Measurements from ENCODE around the gene SLC35G2. TPM values are rescaled to one million over a fixed set of nuclear protein-coding genes. Genes with fewer than 3 reads are reported as not detected.
"Not testable (repeated sequence)": the region's sequence is repeated elsewhere in the genome, so short reads cannot be mapped to it uniquely, and the experiment has no call there.

The SLC35G2 gene
- total RNA-seq, 2 experiments from 2014 or later = 0.19 to 0.28 TPM

- peaks cover 21% of the 10 kb centered on the region for H3K36me3 Mint-ChIP-seq
- H3K27me3 Mint-ChIP-seq = no peaks in the 10 kb centered on the region
- ATAC-seq (ENCODE audit: low read depth) (no peak), DNase-seq (no peak)
- H3K27ac Mint-ChIP-seq = peak overlapping the region; percentile 23
- no peaks in the 10 kb centered on the region for H3K9me3 Mint-ChIP-seq
- POLR2A ChIA-PET = interaction anchor here (1.3 kb wide), 1 partner anchor 22 kb away, joined by 4 read pairs; the partner anchor contains the start of gene NCK1
- H3K4me3 Mint-ChIP-seq = no peak overlapping the region
- H3K4me1 Mint-ChIP-seq = peaks cover 15% of the 10 kb centered on the region
These were observed 21.3 kb downstream of the SLC35G2 start for GRCh38 chr3:136840252-136840651.

- Mint-ChIP-seq H3K36me3 (peaks cover 31% of the 10 kb centered on the region), H3K9me3 (no peaks in the 10 kb centered on the region), H3K4me1 (peaks cover 15% of the 10 kb centered on the region), H3K4me3 (no peak overlapping the region), H3K27me3 (no peaks in the 10 kb centered on the region), H3K27ac (no peak overlapping the region)
- DNase-seq (no peak), ATAC-seq (ENCODE audit: low read depth) (no peak)
- POLR2A ChIA-PET = no interaction called here
These were observed 23.4 kb downstream of the SLC35G2 start for GRCh38 chr3:136842294-136842693.

GRCh38 chr3:136844724-136845123 is 25.8 kb downstream of the SLC35G2 start:
- POLR2A ChIA-PET = no interaction called here
- Mint-ChIP-seq H3K9me3 (no peaks in the 10 kb centered on the region), H3K27me3 (no peaks in the 10 kb centered on the region), H3K36me3 (peaks cover 26% of the 10 kb centered on the region), H3K27ac (no peak overlapping the region), H3K4me3 (no peak overlapping the region), H3K4me1 (peaks cover 3% of the 10 kb centered on the region)
- no peak for ATAC-seq (ENCODE audit: low read depth)
- no peak for DNase-seq

GRCh38 chr3:136852180-136852579 is 33.3 kb downstream of the SLC35G2 start:
- Mint-ChIP-seq H3K4me1 (peaks cover 12% of the 10 kb centered on the region), H3K4me3 (no peak overlapping the region), H3K27me3 (no peaks in the 10 kb centered on the region), H3K36me3 (peaks cover 32% of the 10 kb centered on the region), H3K9me3 (no peaks in the 10 kb centered on the region), H3K27ac (no peak overlapping the region)
- DNase-seq (no peak), ATAC-seq (ENCODE audit: low read depth) (no peak)
- POLR2A ChIA-PET = interaction anchor here (1.3 kb wide), 1 partner anchor 9 kb away, joined by 6 read pairs; no protein-coding TSS in a partner anchor

GRCh38 chr3:136856665-136857064 is 37.7 kb downstream of the SLC35G2 start:
- Mint-ChIP-seq H3K4me1 (peaks cover 27% of the 10 kb centered on the region), H3K27ac (no peak overlapping the region), H3K36me3 (peaks cover 29% of the 10 kb centered on the region), H3K9me3 (no peaks in the 10 kb centered on the region), H3K4me3 (no peak overlapping the region), H3K27me3 (no peaks in the 10 kb centered on the region)
- DNase-seq (no peak), ATAC-seq (ENCODE audit: low read depth) (no peak)
- POLR2A ChIA-PET = no interaction called here

GRCh38 chr3:136858381-136858780 is 39.5 kb downstream of the SLC35G2 start:
- Mint-ChIP-seq H3K27me3 (no peaks in the 10 kb centered on the region), H3K4me1 (peaks cover 32% of the 10 kb centered on the region), H3K36me3 (peaks cover 28% of the 10 kb centered on the region), H3K27ac (no peak overlapping the region), H3K9me3 (no peaks in the 10 kb centered on the region), H3K4me3 (no peak overlapping the region)
- ATAC-seq (ENCODE audit: low read depth) (no peak), DNase-seq (no peak)
- POLR2A ChIA-PET = no interaction called here

GRCh38 chr3:136860541-136860940 is 41.6 kb downstream of the SLC35G2 start:
- H3K4me1 Mint-ChIP-seq = peaks cover 39% of the 10 kb centered on the region
- POLR2A ChIA-PET = interaction anchor here (0.6 to 4.4 kb wide), 8 partner anchors 24 to 1327 kb away, joined by 3 to 61 read pairs (median 6); partner anchors contain the start of genes MSL2 and STAG1
- no peak for DNase-seq

GRCh38 chr3:136861890-136862616 is 43.1 kb downstream of the SLC35G2 start, which contains the start of gene NCK1:
TSS of gene NCK1 (plus strand) at chr3:136862208. CDS start at chr3:136928002, 65,794 bp downstream.
- Mint-ChIP-seq H3K27me3 (no peaks in the 10 kb centered on the region), H3K4me3 (peak within 1 kb of the TSS; percentile 97), H3K4me1 (peaks cover 39% of the 10 kb centered on the region), H3K9me3 (no peaks in the 10 kb centered on the region), H3K36me3 (peaks cover 22% of the 10 kb centered on the region), H3K27ac (peak within 1 kb of the TSS; percentile 97)
- DNase-seq = peak; percentile 94
- POLR2A ChIA-PET = interaction anchor here (0.6 to 4.4 kb wide), 19 partner anchors 8 to 675 kb away, joined by 3 to 61 read pairs (median 4); partner anchors contain the start of genes MSL2 and STAG1
- peak; percentile 98 for ATAC-seq (ENCODE audit: low read depth)

More at GRCh38 chr3:136860541-136860940, 41.6 kb downstream of the SLC35G2 start:
- H3K4me3 Mint-ChIP-seq = peak overlapping the region; percentile 97
- peak overlapping the region; percentile 97 for H3K27ac Mint-ChIP-seq
- no peaks in the 10 kb centered on the region for H3K27me3 Mint-ChIP-seq
- H3K36me3 Mint-ChIP-seq = peaks cover 25% of the 10 kb centered on the region
- no peaks in the 10 kb centered on the region for H3K9me3 Mint-ChIP-seq
- no peak for ATAC-seq (ENCODE audit: low read depth)

GRCh38 chr3:136862617-136863322 is 43.8 kb downstream of the SLC35G2 start:
- peaks cover 25% of the 10 kb centered on the region for H3K36me3 Mint-ChIP-seq
- peaks cover 44% of the 10 kb centered on the region for H3K4me1 Mint-ChIP-seq
- no peaks in the 10 kb centered on the region for H3K9me3 Mint-ChIP-seq
- POLR2A ChIA-PET = interaction anchor here (0.9 to 4.4 kb wide), 12 partner anchors 8 to 666 kb away, joined by 3 to 61 read pairs (median 5); partner anchors contain the start of genes MSL2 and STAG1
- peak overlapping the region; percentile 97 for H3K27ac Mint-ChIP-seq
- DNase-seq (no peak), ATAC-seq (ENCODE audit: low read depth) (no peak)
- no peaks in the 10 kb centered on the region for H3K27me3 Mint-ChIP-seq
- peak overlapping the region; percentile 97 for H3K4me3 Mint-ChIP-seq

- DNase-seq (no peak), ATAC-seq (ENCODE audit: low read depth) (no peak)
- H3K4me1 Mint-ChIP-seq = peaks cover 24% of the 10 kb centered on the region
- H3K27ac Mint-ChIP-seq = no peak overlapping the region
- POLR2A ChIA-PET = no interaction called here
- H3K4me3 Mint-ChIP-seq = no peak overlapping the region
- H3K27me3 Mint-ChIP-seq = no peaks in the 10 kb centered on the region
- H3K9me3 Mint-ChIP-seq = peaks cover 12% of the 10 kb centered on the region
- peaks cover 64% of the 10 kb centered on the region for H3K36me3 Mint-ChIP-seq
These were observed 50.4 kb downstream of the SLC35G2 start for GRCh38 chr3:136869282-136869681.

GRCh38 chr3:136872258-136872657 is 53.3 kb downstream of the SLC35G2 start:
- DNase-seq; POLR2A ChIA-PET; H3K4me3 Mint-ChIP-seq; ATAC-seq (ENCODE audit: low read depth); H3K27me3 Mint-ChIP-seq; H3K27ac Mint-ChIP-seq: not testable (repeated sequence)
- Mint-ChIP-seq H3K4me1 (peaks cover 12% of the 10 kb centered on the region), H3K9me3 (peaks cover 12% of the 10 kb centered on the region), H3K36me3 (peaks cover 62% of the 10 kb centered on the region)

- Mint-ChIP-seq H3K4me1 (peaks cover 23% of the 10 kb centered on the region), H3K36me3 (peaks cover 34% of the 10 kb centered on the region)
- H3K27me3 Mint-ChIP-seq; H3K27ac Mint-ChIP-seq; H3K4me3 Mint-ChIP-seq; DNase-seq; ATAC-seq (ENCODE audit: low read depth); H3K9me3 Mint-ChIP-seq; POLR2A ChIA-PET: not testable (repeated sequence)
These were observed 60.6 kb downstream of the SLC35G2 start for GRCh38 chr3:136879510-136879909.

- POLR2A ChIA-PET = no interaction called here
- Mint-ChIP-seq H3K9me3 (peaks cover 5% of the 10 kb centered on the region), H3K36me3 (peaks cover 28% of the 10 kb centered on the region), H3K4me1 (peaks cover 41% of the 10 kb centered on the region), H3K4me3 (no peak overlapping the region), H3K27me3 (no peaks in the 10 kb centered on the region), H3K27ac (no peak overlapping the region)
- ATAC-seq (ENCODE audit: low read depth) (no peak), DNase-seq (no peak)
These were observed 63.6 kb downstream of the SLC35G2 start for GRCh38 chr3:136882571-136882970.
